Endothelial cell (in vitro differentiated cells): ENCODE results near the gene MTMR10. TPM values are rescaled to one million over a fixed set of nuclear protein-coding genes. Genes with fewer than 3 reads are reported as not detected.

Experiments
- DNase-seq: peaks from one replicate; pipeline ENCODE4 v3.0.0; 2021; ENCODE audit warnings: low spot score
- H3K27ac Mint-ChIP-seq: one replicate; pipeline ENCODE4 v1.8.0; 2021; ENCODE audit warnings: mixed read lengths, inconsistent platforms; ENCODE audit not compliant: unreplicated experiment
- H3K27me3 Mint-ChIP-seq: one replicate; pipeline ENCODE4 v1.8.0; 2021; ENCODE audit warnings: mild to moderate bottlenecking, moderate library complexity, mixed read lengths, inconsistent platforms; ENCODE audit not compliant: unreplicated experiment
- H3K36me3 Mint-ChIP-seq: one replicate; pipeline ENCODE4 v1.8.0; 2021; ENCODE audit warnings: mild to moderate bottlenecking, low read depth, mixed read lengths, inconsistent platforms; ENCODE audit not compliant: unreplicated experiment
- H3K4me1 Mint-ChIP-seq: one replicate; pipeline ENCODE4 v1.8.0; 2021; ENCODE audit warnings: mild to moderate bottlenecking, mixed read lengths, inconsistent platforms; ENCODE audit not compliant: unreplicated experiment
- H3K4me3 Mint-ChIP-seq: one replicate; pipeline ENCODE4 v1.8.0; 2021; ENCODE audit warnings: mild to moderate bottlenecking, mixed read lengths, inconsistent platforms; ENCODE audit not compliant: unreplicated experiment
- H3K9me3 Mint-ChIP-seq: one replicate; pipeline ENCODE4 v1.8.0; 2021; ENCODE audit warnings: mixed read lengths, inconsistent platforms; ENCODE audit not compliant: unreplicated experiment
- CTCF ChIP-seq: fragments of 200-600 bp; sonication (generic); IDR thresholded peaks from one replicate; pipeline ENCODE4 v1.5.0; 2021; ENCODE audit warnings: antibody characterized with exemption; ENCODE audit not compliant: unreplicated experiment
- total RNA-seq: library from RNA; stranded (reverse); fragmentation: NEBNext Ultra II Directional; extraction: Animal tissue kit (Norgen Biotek cat#: 25700); gene quantifications from one replicate; pipeline ENCODE4 v1.2.1, GENCODE V29; 2021; ENCODE audit not compliant: unreplicated experiment

The MTMR10 gene
- total RNA-seq, 1 donor from 2014 or later: 15.1 TPM

GRCh38 chr15:30929064-30929669 is 62.3 kb downstream of the MTMR10 start:
- no peak overlapping the region for H3K27ac Mint-ChIP-seq
- H3K4me1 Mint-ChIP-seq: no peaks in the 10 kb centered on the region
- TF ChIP-seq CTCF: no peak
- peaks cover 18% of the 10 kb centered on the region for H3K36me3 Mint-ChIP-seq
- no peak overlapping the region for H3K4me3 Mint-ChIP-seq
- DNase-seq: no peak
- no peaks in the 10 kb centered on the region for H3K9me3 Mint-ChIP-seq
- no peaks in the 10 kb centered on the region for H3K27me3 Mint-ChIP-seq

GRCh38 chr15:30928076-30928475 is 63.4 kb downstream of the MTMR10 start:
- TF ChIP-seq CTCF: no peak
- Mint-ChIP-seq H3K27ac (no peak overlapping the region), H3K4me1 (peaks cover 4% of the 10 kb centered on the region), H3K9me3 (no peaks in the 10 kb centered on the region), H3K4me3 (no peak overlapping the region), H3K27me3 (no peaks in the 10 kb centered on the region), H3K36me3 (peaks cover 23% of the 10 kb centered on the region)
- no peak for DNase-seq

- Mint-ChIP-seq H3K4me1 (peaks cover 12% of the 10 kb centered on the region), H3K36me3 (peaks cover 21% of the 10 kb centered on the region), H3K4me3 (no peak overlapping the region), H3K27ac (no peak overlapping the region), H3K9me3 (no peaks in the 10 kb centered on the region), H3K27me3 (no peaks in the 10 kb centered on the region)
- TF ChIP-seq CTCF: no peak
- no peak for DNase-seq
These were observed 64.2 kb downstream of the MTMR10 start for GRCh38 chr15:30927148-30927761.

GRCh38 chr15:30926161-30926560 is 65.3 kb downstream of the MTMR10 start:
- Mint-ChIP-seq H3K36me3 (peaks cover 19% of the 10 kb centered on the region), H3K4me3 (no peak overlapping the region), H3K4me1 (peaks cover 15% of the 10 kb centered on the region), H3K27me3 (peaks cover 2% of the 10 kb centered on the region), H3K27ac (no peak overlapping the region), H3K9me3 (no peaks in the 10 kb centered on the region)
- DNase-seq: no peak
- TF ChIP-seq CTCF: no peak

GRCh38 chr15:30925686-30926085 is 65.7 kb downstream of the MTMR10 start:
- peaks cover 2% of the 10 kb centered on the region for H3K27me3 Mint-ChIP-seq

More at GRCh38 chr15:30925686-30926085, 65.7 kb downstream of the MTMR10 start:
- Mint-ChIP-seq H3K4me3 (no peak overlapping the region), H3K9me3 (no peaks in the 10 kb centered on the region), H3K4me1 (peaks cover 15% of the 10 kb centered on the region), H3K27ac (no peak overlapping the region), H3K36me3 (peaks cover 19% of the 10 kb centered on the region)
- no peak for TF ChIP-seq CTCF
- no peak for DNase-seq
